Measurements from ENCODE around the gene CPT1A. TPM values are rescaled to one million over a fixed set of nuclear protein-coding genes. Genes with fewer than 3 reads are reported as not detected.

Gene CPT1A
- total and polyA plus RNA-seq, 4 donors: 22.9 to 32.7 (median 30.2) TPM

GRCh38 chr11:68756171-68756766, 85.4 kb downstream of the CPT1A start:
- H3K4me3 ChIP-seq (ENCODE audit: low read depth, low read length): no peak overlapping the region
- H3K36me3 ChIP-seq (ENCODE audit: control insufficient read depth, insufficient read depth, low read length): peaks cover 10% of the 10 kb centered on the region
- DNase-seq (ENCODE audit: low read depth in 4 of 6, low spot score in 6 of 6): no peak
- no peaks in the 10 kb centered on the region for H3K9me3 ChIP-seq (ENCODE audit: control insufficient read depth, insufficient read depth, low read length)
- H3K4me1 ChIP-seq (ENCODE audit: control insufficient read depth, insufficient read depth, low read length): peaks cover 4% of the 10 kb centered on the region
- WGBS (ENCODE audit: insufficient coverage): 93% methylated on average over 8 of the region's 12 CpGs
- peaks cover 6% of the 10 kb centered on the region for H3K27me3 ChIP-seq (ENCODE audit: control insufficient read depth, insufficient read depth, low read length)
- H3K27ac ChIP-seq (ENCODE audit: low read depth, low read length): no peak overlapping the region

- peaks cover 3% of the 10 kb centered on the region for H3K36me3 ChIP-seq (ENCODE audit: control insufficient read depth, insufficient read depth, low read length)
- WGBS (ENCODE audit: insufficient coverage): 82% methylated on average over 9 of the region's 9 CpGs
- H3K9me3 ChIP-seq (ENCODE audit: control insufficient read depth, insufficient read depth, low read length): no peaks in the 10 kb centered on the region
- DNase-seq (ENCODE audit: low read depth in 4 of 6, low spot score in 6 of 6): no peak
- no peak overlapping the region for H3K4me3 ChIP-seq (ENCODE audit: low read depth, low read length)
- H3K27me3 ChIP-seq (ENCODE audit: control insufficient read depth, insufficient read depth, low read length): peaks cover 6% of the 10 kb centered on the region
- peaks cover 9% of the 10 kb centered on the region for H3K4me1 ChIP-seq (ENCODE audit: control insufficient read depth, insufficient read depth, low read length)
- H3K27ac ChIP-seq (ENCODE audit: low read depth, low read length): no peak overlapping the region
These were observed 88.4 kb downstream of the CPT1A start for GRCh38 chr11:68753300-68753699.

- no peak within 1 kb of the TSS for H3K4me3 ChIP-seq (ENCODE audit: low read depth, low read length)
- WGBS (ENCODE audit: insufficient coverage): 2% methylated on average over 37 of the region's 42 CpGs
- H3K27me3 ChIP-seq (ENCODE audit: control insufficient read depth, insufficient read depth, low read length): peaks cover 6% of the 10 kb centered on the region
- no peak within 1 kb of the TSS for H3K27ac ChIP-seq (ENCODE audit: low read depth, low read length)
- no peaks in the 10 kb centered on the region for H3K9me3 ChIP-seq (ENCODE audit: control insufficient read depth, insufficient read depth, low read length)
- peaks cover 1% of the 10 kb centered on the region for H3K36me3 ChIP-seq (ENCODE audit: control insufficient read depth, insufficient read depth, low read length)
- H3K4me1 ChIP-seq (ENCODE audit: control insufficient read depth, insufficient read depth, low read length): peaks cover 9% of the 10 kb centered on the region
- DNase-seq (ENCODE audit: low read depth in 4 of 6, low spot score in 6 of 6): peak in 4 of 6 donors; percentile 9 to 86 (median 45)
These were observed 90.3 kb downstream of the CPT1A start, which contains the start of gene TESMIN for GRCh38 chr11:68751331-68751856. Gene TESMIN (minus strand): TSS chr11:68751520. CDS start chr11:68750660, 860 bp downstream.

- Histone ChIP-seq H3K27me3 (ENCODE audit: control insufficient read depth, insufficient read depth, low read length) (peaks cover 6% of the 10 kb centered on the region), H3K4me3 (ENCODE audit: low read depth, low read length) (no peak overlapping the region), H3K9me3 (ENCODE audit: control insufficient read depth, insufficient read depth, low read length) (no peaks in the 10 kb centered on the region), H3K27ac (ENCODE audit: low read depth, low read length) (no peak overlapping the region), H3K36me3 (ENCODE audit: control insufficient read depth, insufficient read depth, low read length) (no peaks in the 10 kb centered on the region), H3K4me1 (ENCODE audit: control insufficient read depth, insufficient read depth, low read length) (peaks cover 9% of the 10 kb centered on the region)
- WGBS (ENCODE audit: insufficient coverage): under 1% methylated on average over 11 of the region's 22 CpGs
- DNase-seq (ENCODE audit: low read depth in 4 of 6, low spot score in 6 of 6): no peak
These were observed 90.8 kb downstream of the CPT1A start for GRCh38 chr11:68751004-68751325.

- Histone ChIP-seq H3K9me3 (ENCODE audit: control insufficient read depth, insufficient read depth, low read length) (no peaks in the 10 kb centered on the region), H3K4me3 (ENCODE audit: low read depth, low read length) (no peak overlapping the region), H3K27ac (ENCODE audit: low read depth, low read length) (no peak overlapping the region), H3K4me1 (ENCODE audit: control insufficient read depth, insufficient read depth, low read length) (peaks cover 9% of the 10 kb centered on the region), H3K27me3 (ENCODE audit: control insufficient read depth, insufficient read depth, low read length) (peaks cover 6% of the 10 kb centered on the region), H3K36me3 (ENCODE audit: control insufficient read depth, insufficient read depth, low read length) (no peaks in the 10 kb centered on the region)
- WGBS (ENCODE audit: insufficient coverage): 12% methylated on average over 65 of the region's 76 CpGs
- DNase-seq (ENCODE audit: low read depth in 4 of 6, low spot score in 6 of 6): peak in 1 of 6 donors; percentile 13
These were observed 91.3 kb downstream of the CPT1A start for GRCh38 chr11:68750195-68751003.

GRCh38 chr11:68749229-68750123, 92.2 kb downstream of the CPT1A start:
- peaks cover 9% of the 10 kb centered on the region for H3K4me1 ChIP-seq (ENCODE audit: control insufficient read depth, insufficient read depth, low read length)
- H3K9me3 ChIP-seq (ENCODE audit: control insufficient read depth, insufficient read depth, low read length): no peaks in the 10 kb centered on the region
- peak in 2 of 6 donors; percentile 21 to 31 for DNase-seq (ENCODE audit: low read depth in 4 of 6, low spot score in 6 of 6)
- H3K4me3 ChIP-seq (ENCODE audit: low read depth, low read length): no peak overlapping the region
- peaks cover 6% of the 10 kb centered on the region for H3K27me3 ChIP-seq (ENCODE audit: control insufficient read depth, insufficient read depth, low read length)
- H3K36me3 ChIP-seq (ENCODE audit: control insufficient read depth, insufficient read depth, low read length): no peaks in the 10 kb centered on the region
- no peak overlapping the region for H3K27ac ChIP-seq (ENCODE audit: low read depth, low read length)
- WGBS (ENCODE audit: insufficient coverage): 59% methylated on average over 13 of the region's 20 CpGs

- WGBS (ENCODE audit: insufficient coverage): 40% methylated on average over 1 of the region's 2 CpGs
- no peak overlapping the region for H3K27ac ChIP-seq (ENCODE audit: low read depth, low read length)
- no peaks in the 10 kb centered on the region for H3K9me3 ChIP-seq (ENCODE audit: control insufficient read depth, insufficient read depth, low read length)
- DNase-seq (ENCODE audit: low read depth in 4 of 6, low spot score in 6 of 6): no peak
- H3K36me3 ChIP-seq (ENCODE audit: control insufficient read depth, insufficient read depth, low read length): no peaks in the 10 kb centered on the region
- H3K4me3 ChIP-seq (ENCODE audit: low read depth, low read length): no peak overlapping the region
- peaks cover 4% of the 10 kb centered on the region for H3K27me3 ChIP-seq (ENCODE audit: control insufficient read depth, insufficient read depth, low read length)
- H3K4me1 ChIP-seq (ENCODE audit: control insufficient read depth, insufficient read depth, low read length): peaks cover 9% of the 10 kb centered on the region
These were observed 93.7 kb downstream of the CPT1A start for GRCh38 chr11:68748061-68748460.

- no peaks in the 10 kb centered on the region for H3K27me3 ChIP-seq (ENCODE audit: control insufficient read depth, insufficient read depth, low read length)
- H3K36me3 ChIP-seq (ENCODE audit: control insufficient read depth, insufficient read depth, low read length): no peaks in the 10 kb centered on the region
- no peaks in the 10 kb centered on the region for H3K4me1 ChIP-seq (ENCODE audit: control insufficient read depth, insufficient read depth, low read length)
- no peak for DNase-seq (ENCODE audit: low read depth in 4 of 6, low spot score in 6 of 6)
- no peaks in the 10 kb centered on the region for H3K9me3 ChIP-seq (ENCODE audit: control insufficient read depth, insufficient read depth, low read length)
- WGBS (ENCODE audit: insufficient coverage): no CpG with 5 or more reads among the region's 3 CpGs
- H3K27ac ChIP-seq (ENCODE audit: low read depth, low read length): no peak overlapping the region
- no peak overlapping the region for H3K4me3 ChIP-seq (ENCODE audit: low read depth, low read length)
These were observed 98.2 kb downstream of the CPT1A start for GRCh38 chr11:68743539-68743938.

GRCh38 chr11:68741463-68741862, 100.3 kb downstream of the CPT1A start:
- no peak for DNase-seq (ENCODE audit: low read depth in 4 of 6, low spot score in 6 of 6)
- 29% methylated on average over 1 of the region's 7 CpGs for WGBS (ENCODE audit: insufficient coverage)

More at GRCh38 chr11:68741463-68741862, 100.3 kb downstream of the CPT1A start:
- H3K27ac ChIP-seq (ENCODE audit: low read depth, low read length): no peak overlapping the region
- no peaks in the 10 kb centered on the region for H3K36me3 ChIP-seq (ENCODE audit: control insufficient read depth, insufficient read depth, low read length)
- H3K4me1 ChIP-seq (ENCODE audit: control insufficient read depth, insufficient read depth, low read length): peaks cover 4% of the 10 kb centered on the region
- H3K9me3 ChIP-seq (ENCODE audit: control insufficient read depth, insufficient read depth, low read length): no peaks in the 10 kb centered on the region
- no peak overlapping the region for H3K4me3 ChIP-seq (ENCODE audit: low read depth, low read length)
- no peaks in the 10 kb centered on the region for H3K27me3 ChIP-seq (ENCODE audit: control insufficient read depth, insufficient read depth, low read length)

Data from spinal cord (tissue), 10 donors.